K562 (cell line): Measurements from ENCODE around the gene HEBP1. TPM values are rescaled to one million over a fixed set of nuclear protein-coding genes. Genes with fewer than 3 reads are reported as not detected.

ENCODE experiments used
- polyA plus RNA-seq, 8 experiments: library from polyadenylated mRNA; depleted of rRNA in 4 of 8; stranded (reverse) in 5 of 8; unstranded in 3 of 8; fragments of >200 nt; fragmentation: Nextera tagmentation in 2 of 8; fragmentation: Illumina TruSeq in 1 of 8; extraction: Ambion mirVana in 2 of 8; extraction: Trizol in 1 of 8; gene quantifications; 2 replicates each; pipeline versions ENCODE4 v1.2.1 to v1.2.3, GENCODE V29; 2011 to 2014; ENCODE audit warnings: inconsistent platforms in 1 of 8, missing spikeins in 1 of 8
- total RNA-seq, 7 experiments: library from RNA; depleted of rRNA in 6 of 7; stranded (reverse); fragments of >200 nt in 6 of 7; fragmentation: Illumina TruSeq in 2 of 7; extraction: Trizol in 2 of 7; gene quantifications; 2 replicates each; pipeline versions ENCODE4 v1.2.1 to v1.2.3, GENCODE V29; 2011 to 2021; ENCODE audit warnings: low replicate concordance in 1 of 7
- TF ChIP-seq, protein P1 (sequence below), 2 experiments: fragments of 450-650 bp; formaldehyde crosslinking in 1 of 2; IDR thresholded peaks; 2 replicates each; pipeline versions ENCODE4 v1.4.0 to v1.6.1; 2014 to 2020; ENCODE audit warnings: mild to moderate bottlenecking in 2 of 2, borderline replicate concordance in 1 of 2, low read depth in 1 of 2
- TF ChIP-seq, protein P2 (sequence below), 3 experiments: IDR thresholded peaks in 2 of 3; conservative IDR thresholded peaks in 1 of 3; 2 replicates each; pipeline ENCODE4 v1.5.1; 2011 to 2012; ENCODE audit warnings: low read length in 3 of 3, mild to moderate bottlenecking in 3 of 3, control low read depth in 2 of 3, improper control_type of control experiment in 1 of 3, inconsistent platforms in 1 of 3, low read depth in 1 of 3, mixed read lengths in 1 of 3, moderate library complexity in 1 of 3; ENCODE audit not compliant: insufficient read depth in 2 of 3

The HEBP1 gene
- total and polyA plus RNA-seq, 9 of the 15 experiments (the other 6 are each of a cell fraction or from before 2014, with no cell fraction given) = 1.1 to 10.1 (median 2.4) TPM

DNA sequence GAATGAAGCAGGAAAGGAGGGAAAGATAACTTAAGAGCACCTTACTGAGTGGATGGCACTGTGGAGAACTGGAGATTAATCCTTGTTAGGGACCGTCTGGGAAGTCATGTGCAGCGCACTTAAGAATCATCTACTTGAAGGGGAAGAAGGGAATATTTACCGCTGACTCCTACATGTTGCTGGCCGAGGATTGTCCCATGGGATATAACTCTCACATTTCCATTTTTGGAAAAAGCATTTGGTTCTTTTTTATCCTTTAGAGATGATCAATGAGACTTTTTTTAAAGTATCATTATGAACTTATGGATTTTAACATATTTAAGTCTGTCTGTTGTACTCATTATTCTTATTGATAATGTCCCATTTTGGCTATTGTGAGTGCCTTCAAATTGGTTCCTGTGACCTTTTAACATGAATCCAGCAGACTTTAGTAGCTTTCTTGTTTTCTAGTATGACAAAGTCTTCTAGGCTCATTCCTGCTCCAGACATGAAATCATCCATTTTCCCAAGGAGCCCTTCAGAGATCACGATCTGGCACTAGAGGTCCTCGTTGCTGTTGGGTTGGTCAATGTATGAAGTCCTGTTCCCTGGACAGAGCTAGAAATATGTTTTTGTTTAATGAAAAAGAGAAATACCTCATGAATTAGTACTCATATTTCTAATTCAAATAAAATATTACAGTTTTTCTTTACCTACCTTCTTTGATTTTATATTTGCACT lies 23.9 kb upstream of the HEBP1 start (continued):
- TF ChIP-seq, protein P1, sequence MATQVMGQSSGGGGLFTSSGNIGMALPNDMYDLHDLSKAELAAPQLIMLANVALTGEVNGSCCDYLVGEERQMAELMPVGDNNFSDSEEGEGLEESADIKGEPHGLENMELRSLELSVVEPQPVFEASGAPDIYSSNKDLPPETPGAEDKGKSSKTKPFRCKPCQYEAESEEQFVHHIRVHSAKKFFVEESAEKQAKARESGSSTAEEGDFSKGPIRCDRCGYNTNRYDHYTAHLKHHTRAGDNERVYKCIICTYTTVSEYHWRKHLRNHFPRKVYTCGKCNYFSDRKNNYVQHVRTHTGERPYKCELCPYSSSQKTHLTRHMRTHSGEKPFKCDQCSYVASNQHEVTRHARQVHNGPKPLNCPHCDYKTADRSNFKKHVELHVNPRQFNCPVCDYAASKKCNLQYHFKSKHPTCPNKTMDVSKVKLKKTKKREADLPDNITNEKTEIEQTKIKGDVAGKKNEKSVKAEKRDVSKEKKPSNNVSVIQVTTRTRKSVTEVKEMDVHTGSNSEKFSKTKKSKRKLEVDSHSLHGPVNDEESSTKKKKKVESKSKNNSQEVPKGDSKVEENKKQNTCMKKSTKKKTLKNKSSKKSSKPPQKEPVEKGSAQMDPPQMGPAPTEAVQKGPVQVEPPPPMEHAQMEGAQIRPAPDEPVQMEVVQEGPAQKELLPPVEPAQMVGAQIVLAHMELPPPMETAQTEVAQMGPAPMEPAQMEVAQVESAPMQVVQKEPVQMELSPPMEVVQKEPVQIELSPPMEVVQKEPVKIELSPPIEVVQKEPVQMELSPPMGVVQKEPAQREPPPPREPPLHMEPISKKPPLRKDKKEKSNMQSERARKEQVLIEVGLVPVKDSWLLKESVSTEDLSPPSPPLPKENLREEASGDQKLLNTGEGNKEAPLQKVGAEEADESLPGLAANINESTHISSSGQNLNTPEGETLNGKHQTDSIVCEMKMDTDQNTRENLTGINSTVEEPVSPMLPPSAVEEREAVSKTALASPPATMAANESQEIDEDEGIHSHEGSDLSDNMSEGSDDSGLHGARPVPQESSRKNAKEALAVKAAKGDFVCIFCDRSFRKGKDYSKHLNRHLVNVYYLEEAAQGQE (IDR thresholded peaks at IDR 0.05; ENCODE audit: borderline replicate concordance) = peak; percentile 42; the same call in 1 of the 2 replicates
- TF ChIP-seq, protein P1 (CRISPR knock-in tag; IDR thresholded peaks at IDR 0.05; ENCODE audit: low read depth) = no peak
- TF ChIP-seq, protein P2, sequence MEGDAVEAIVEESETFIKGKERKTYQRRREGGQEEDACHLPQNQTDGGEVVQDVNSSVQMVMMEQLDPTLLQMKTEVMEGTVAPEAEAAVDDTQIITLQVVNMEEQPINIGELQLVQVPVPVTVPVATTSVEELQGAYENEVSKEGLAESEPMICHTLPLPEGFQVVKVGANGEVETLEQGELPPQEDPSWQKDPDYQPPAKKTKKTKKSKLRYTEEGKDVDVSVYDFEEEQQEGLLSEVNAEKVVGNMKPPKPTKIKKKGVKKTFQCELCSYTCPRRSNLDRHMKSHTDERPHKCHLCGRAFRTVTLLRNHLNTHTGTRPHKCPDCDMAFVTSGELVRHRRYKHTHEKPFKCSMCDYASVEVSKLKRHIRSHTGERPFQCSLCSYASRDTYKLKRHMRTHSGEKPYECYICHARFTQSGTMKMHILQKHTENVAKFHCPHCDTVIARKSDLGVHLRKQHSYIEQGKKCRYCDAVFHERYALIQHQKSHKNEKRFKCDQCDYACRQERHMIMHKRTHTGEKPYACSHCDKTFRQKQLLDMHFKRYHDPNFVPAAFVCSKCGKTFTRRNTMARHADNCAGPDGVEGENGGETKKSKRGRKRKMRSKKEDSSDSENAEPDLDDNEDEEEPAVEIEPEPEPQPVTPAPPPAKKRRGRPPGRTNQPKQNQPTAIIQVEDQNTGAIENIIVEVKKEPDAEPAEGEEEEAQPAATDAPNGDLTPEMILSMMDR (IDR thresholded peaks at IDR 0.05 in 2 of 3, conservative IDR thresholded peaks at IDR 0.05 in 1 of 3; ENCODE audit: insufficient read depth in 2 of 3, low read depth in 1 of 3, low read length in 3 of 3) = peak; percentile 37 to 61 (median 40); a peak in 5 of 6 replicates
